ENCODE results near the gene CATSPERZ. TPM values are rescaled to one million over a fixed set of nuclear protein-coding genes. Genes with fewer than 3 reads are reported as not detected.

The CATSPERZ gene
- total RNA-seq, 1 donor, result not detected

GRCh38 chr11:64339754-64340408, 39.7 kb downstream of the CATSPERZ start, which contains the start of gene CCDC88B:
Gene CCDC88B (plus strand): TSS chr11:64340204. CDS start chr11:64340267, 63 bp downstream.
- H3K36me3 ChIP-seq (ENCODE audit: insufficient read depth, low read length), result no peaks in the 10 kb centered on the region
- H3K4me1 ChIP-seq (ENCODE audit: insufficient read depth, low read length), result peaks cover 11% of the 10 kb centered on the region
- TF ChIP-seq, protein P1, sequence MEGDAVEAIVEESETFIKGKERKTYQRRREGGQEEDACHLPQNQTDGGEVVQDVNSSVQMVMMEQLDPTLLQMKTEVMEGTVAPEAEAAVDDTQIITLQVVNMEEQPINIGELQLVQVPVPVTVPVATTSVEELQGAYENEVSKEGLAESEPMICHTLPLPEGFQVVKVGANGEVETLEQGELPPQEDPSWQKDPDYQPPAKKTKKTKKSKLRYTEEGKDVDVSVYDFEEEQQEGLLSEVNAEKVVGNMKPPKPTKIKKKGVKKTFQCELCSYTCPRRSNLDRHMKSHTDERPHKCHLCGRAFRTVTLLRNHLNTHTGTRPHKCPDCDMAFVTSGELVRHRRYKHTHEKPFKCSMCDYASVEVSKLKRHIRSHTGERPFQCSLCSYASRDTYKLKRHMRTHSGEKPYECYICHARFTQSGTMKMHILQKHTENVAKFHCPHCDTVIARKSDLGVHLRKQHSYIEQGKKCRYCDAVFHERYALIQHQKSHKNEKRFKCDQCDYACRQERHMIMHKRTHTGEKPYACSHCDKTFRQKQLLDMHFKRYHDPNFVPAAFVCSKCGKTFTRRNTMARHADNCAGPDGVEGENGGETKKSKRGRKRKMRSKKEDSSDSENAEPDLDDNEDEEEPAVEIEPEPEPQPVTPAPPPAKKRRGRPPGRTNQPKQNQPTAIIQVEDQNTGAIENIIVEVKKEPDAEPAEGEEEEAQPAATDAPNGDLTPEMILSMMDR (IDR thresholded peaks at IDR 0.05; ENCODE audit: extremely low read depth, low read depth, low read length), result no peak
- no peaks in the 10 kb centered on the region for H3K27me3 ChIP-seq (ENCODE audit: insufficient read depth, low read length)
- H2AFZ ChIP-seq (ENCODE audit: low read length), result no peak within 1 kb of the TSS
- no peak within 1 kb of the TSS for H3K4me3 ChIP-seq (ENCODE audit: insufficient read depth, low read length)
- H3K4me2 ChIP-seq (ENCODE audit: insufficient read depth, low read length), result no peak within 1 kb of the TSS
- H3K9me3 ChIP-seq (ENCODE audit: low read depth, low read length), result no peaks in the 10 kb centered on the region
- H3K27ac ChIP-seq (ENCODE audit: low read depth, low read length), result no peak within 1 kb of the TSS
- H3K79me2 ChIP-seq (ENCODE audit: insufficient read depth, low read length), result no peaks in the 10 kb centered on the region
- DNase-seq (ENCODE audit: insufficient read length, low spot score, missing footprints), result peak; percentile 58
- no peaks in the 10 kb centered on the region for H4K20me1 ChIP-seq (ENCODE audit: insufficient read depth, low read length)

DNA sequence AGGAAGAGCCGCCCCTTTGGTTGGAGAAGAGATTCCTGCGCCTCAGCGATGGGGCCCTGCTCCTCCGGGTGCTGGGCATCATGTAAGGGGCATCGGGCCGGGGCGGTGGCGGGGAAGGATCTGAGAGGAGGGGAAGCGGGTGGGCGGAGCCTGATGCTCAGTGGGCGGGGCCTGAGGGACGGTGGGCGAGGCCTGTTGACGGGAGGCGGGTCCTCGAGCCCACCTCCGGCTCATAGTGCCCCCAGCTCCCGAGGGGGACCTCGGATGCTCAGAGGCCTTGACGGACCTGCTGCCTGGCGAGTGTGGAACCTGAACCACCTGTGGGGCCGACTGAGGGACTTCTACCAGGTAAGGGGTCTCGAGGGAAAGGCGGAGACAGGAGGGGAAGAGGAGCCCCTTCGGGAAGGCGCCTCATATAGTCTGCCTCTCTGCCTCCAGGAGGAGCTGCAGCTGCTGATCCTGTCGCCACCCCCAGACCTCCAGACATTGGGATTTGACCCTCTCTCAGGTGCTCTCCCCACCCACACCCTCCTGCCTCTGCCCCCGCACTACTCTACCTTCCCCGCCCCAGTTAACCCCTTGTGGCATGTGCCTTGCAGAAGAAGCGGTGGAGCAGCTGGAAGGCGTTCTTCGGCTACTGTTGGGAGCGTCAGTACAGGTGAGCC, 40.6 kb downstream of the CATSPERZ start:
- no peaks in the 10 kb centered on the region for H4K20me1 ChIP-seq (ENCODE audit: insufficient read depth, low read length)
- H3K79me2 ChIP-seq (ENCODE audit: insufficient read depth, low read length), result no peaks in the 10 kb centered on the region
- TF ChIP-seq, protein P1 (IDR thresholded peaks at IDR 0.05; ENCODE audit: extremely low read depth, low read depth, low read length), result no peak
- no peaks in the 10 kb centered on the region for H3K27me3 ChIP-seq (ENCODE audit: insufficient read depth, low read length)
- no peak overlapping the region for H2AFZ ChIP-seq (ENCODE audit: low read length)
- peaks cover 3% of the 10 kb centered on the region for H3K4me1 ChIP-seq (ENCODE audit: insufficient read depth, low read length)
- peak; percentile 80 for DNase-seq (ENCODE audit: insufficient read length, low spot score, missing footprints)
- no peaks in the 10 kb centered on the region for H3K9me3 ChIP-seq (ENCODE audit: low read depth, low read length)
- H3K4me2 ChIP-seq (ENCODE audit: insufficient read depth, low read length), result no peak overlapping the region
- H3K4me3 ChIP-seq (ENCODE audit: insufficient read depth, low read length), result no peak overlapping the region
- H3K36me3 ChIP-seq (ENCODE audit: insufficient read depth, low read length), result no peaks in the 10 kb centered on the region
- H3K27ac ChIP-seq (ENCODE audit: low read depth, low read length), result no peak overlapping the region

- Histone ChIP-seq H3K4me2 (ENCODE audit: insufficient read depth, low read length) (no peak overlapping the region), H3K36me3 (ENCODE audit: insufficient read depth, low read length) (no peaks in the 10 kb centered on the region), H3K27me3 (ENCODE audit: insufficient read depth, low read length) (no peaks in the 10 kb centered on the region), H3K4me3 (ENCODE audit: insufficient read depth, low read length) (no peak overlapping the region), H3K4me1 (ENCODE audit: insufficient read depth, low read length) (peaks cover 3% of the 10 kb centered on the region), H4K20me1 (ENCODE audit: insufficient read depth, low read length) (no peaks in the 10 kb centered on the region), H3K79me2 (ENCODE audit: insufficient read depth, low read length) (no peaks in the 10 kb centered on the region), H3K9me3 (ENCODE audit: low read depth, low read length) (no peaks in the 10 kb centered on the region), H2AFZ (ENCODE audit: low read length) (no peak overlapping the region), H3K27ac (ENCODE audit: low read depth, low read length) (no peak overlapping the region)
- peak; percentile 85 for DNase-seq (ENCODE audit: insufficient read length, low spot score, missing footprints)
- TF ChIP-seq, protein P1 (IDR thresholded peaks at IDR 0.05; ENCODE audit: extremely low read depth, low read depth, low read length), result no peak
These were observed 41.3 kb downstream of the CATSPERZ start for GRCh38 chr11:64341429-64341828.

Measured in osteoblast (primary cell).